HepG2 (cell line): ENCODE data around the gene ZCCHC10. TPM values are rescaled to one million over a fixed set of nuclear protein-coding genes. Genes with fewer than 3 reads are reported as not detected.

ENCODE experiments used
- DPF2 ChIP-seq: sonication (generic); formaldehyde crosslinking; IDR thresholded peaks from 2 replicates; pipeline ENCODE4 v1.4.0; 2020; ENCODE audit warnings: mild to moderate bottlenecking, low read depth, missing genetic modification reagents, borderline replicate concordance
- ELF1 ChIP-seq: sonication (generic); formaldehyde crosslinking; IDR thresholded peaks from 2 replicates; pipeline ENCODE4 v1.4.0; 2020; ENCODE audit warnings: missing genetic modification reagents
- ELF3 ChIP-seq: IDR thresholded peaks from 2 replicates; pipeline ENCODE4 v1.6.1; 2016; ENCODE audit warnings: missing genetic modification reagents, missing compliant biosample characterization
- HOXA3 ChIP-seq: sonication (generic); formaldehyde crosslinking; IDR thresholded peaks from 2 replicates; pipeline ENCODE4 v1.5.0; 2020; ENCODE audit warnings: missing genetic modification reagents
- KMT2B ChIP-seq: IDR thresholded peaks from 2 replicates; pipeline ENCODE4 v1.6.1; 2016; ENCODE audit warnings: missing genetic modification reagents, missing compliant biosample characterization
- NFE2L2 ChIP-seq: fragments of 150-350 bp; IDR thresholded peaks from 2 replicates; pipeline ENCODE4 v1.6.1; 2014; ENCODE audit warnings: low read length
- NONO ChIP-seq, 2 experiments: fragments of 450-650 bp in 1 of 2; sonication (generic) in 1 of 2; formaldehyde crosslinking in 1 of 2; IDR thresholded peaks in 1 of 2; conservative IDR thresholded peaks in 1 of 2; 2 replicates each; pipeline versions ENCODE4 v1.6.1 to v1.8.0; 2017 to 2022; ENCODE audit warnings: mild to moderate bottlenecking in 1 of 2, missing genetic modification reagents in 1 of 2, moderate library complexity in 1 of 2
- ONECUT2 ChIP-seq: sonication (generic); formaldehyde crosslinking; IDR thresholded peaks from 2 replicates; pipeline ENCODE4 v1.4.0; 2020; ENCODE audit warnings: missing genetic modification reagents
- PRPF4 ChIP-seq: fragments of 200-400 bp; formaldehyde crosslinking; IDR thresholded peaks from 2 replicates; pipeline ENCODE4 v1.6.1; 2016; ENCODE audit warnings: low read length, low read depth; ENCODE audit not compliant: poor library complexity, severe bottlenecking
- SIX1 ChIP-seq: sonication (generic); formaldehyde crosslinking; IDR thresholded peaks from 2 replicates; pipeline ENCODE4 v1.4.0; 2020; ENCODE audit warnings: missing genetic modification reagents, borderline replicate concordance
- TP53 ChIP-seq: sonication (generic); formaldehyde crosslinking; conservative IDR thresholded peaks from 2 replicates; pipeline ENCODE4 v1.4.0; 2020; ENCODE audit warnings: missing genetic modification reagents
- ZNF20 ChIP-seq: sonication (generic); formaldehyde crosslinking; IDR thresholded peaks from 2 replicates; pipeline ENCODE4 v1.4.0; 2020; ENCODE audit warnings: mild to moderate bottlenecking, moderate library complexity, missing genetic modification reagents
- ZNF350 ChIP-seq: sonication (generic); formaldehyde crosslinking; IDR thresholded peaks from 2 replicates; pipeline ENCODE4 v1.4.0; 2020; ENCODE audit warnings: mild to moderate bottlenecking, low read depth, missing genetic modification reagents, borderline replicate concordance
- ZNF383 ChIP-seq: sonication (generic); formaldehyde crosslinking; IDR thresholded peaks from 2 replicates; pipeline ENCODE4 v1.4.0; 2020; ENCODE audit warnings: missing genetic modification reagents, mild to moderate bottlenecking, borderline replicate concordance
- ZNF672 ChIP-seq: sonication (generic); formaldehyde crosslinking; IDR thresholded peaks from 2 replicates; pipeline ENCODE4 v1.8.1; 2022; ENCODE audit warnings: missing genetic modification reagents
- ZNF7 ChIP-seq: IDR thresholded peaks from 2 replicates; pipeline ENCODE4 v1.6.1; 2016; ENCODE audit warnings: missing biosample characterization, missing genetic modification reagents
- ZNF724P ChIP-seq: sonication (generic); formaldehyde crosslinking; IDR thresholded peaks from 2 replicates; pipeline ENCODE4 v1.8.0; 2022; ENCODE audit warnings: missing genetic modification reagents, borderline replicate concordance
- ZNF761 ChIP-seq: sonication (generic); formaldehyde crosslinking; conservative IDR thresholded peaks from 2 replicates; pipeline ENCODE4 v1.4.0; 2020; ENCODE audit warnings: mild to moderate bottlenecking, missing genetic modification reagents
- polyA plus RNA-seq, 8 experiments: library from polyadenylated mRNA; depleted of rRNA in 3 of 8; stranded (reverse) in 7 of 8; unstranded in 1 of 8; fragments of >200 nt; fragmentation: Illumina TruSeq in 4 of 8; extraction: Trizol in 4 of 8; gene quantifications; 2 replicates each; pipeline versions ENCODE4 v1.2.1 to v1.2.3, GENCODE V29; 2011 to 2016; ENCODE audit warnings: low read depth in 4 of 8, missing spikeins in 1 of 8, mixed read lengths in 1 of 8; ENCODE audit not compliant: insufficient read depth in 1 of 8
- total RNA-seq, 5 experiments: library from RNA; depleted of rRNA; stranded (reverse); fragments of >200 nt; fragmentation: Illumina TruSeq; extraction: Trizol; gene quantifications; 2 replicates each; pipeline ENCODE4 v1.2.3, GENCODE V29; 2016; ENCODE audit warnings: low read depth in 1 of 5
- TF ChIP-seq, protein P1 (sequence below): sonication (generic); formaldehyde crosslinking; IDR thresholded peaks from 2 replicates; pipeline ENCODE4 v1.4.0; 2020; ENCODE audit warnings: missing genetic modification reagents
- TF ChIP-seq, protein P2 (sequence below): sonication (generic); IDR thresholded peaks from 2 replicates; pipeline ENCODE4 v1.6.1; 2016; ENCODE audit warnings: low read depth, borderline replicate concordance
- TF ChIP-seq, protein P3 (sequence below): sonication (generic); formaldehyde crosslinking; IDR thresholded peaks from 2 replicates; pipeline ENCODE4 v1.4.0; 2020; ENCODE audit warnings: missing genetic modification reagents, borderline replicate concordance

Gene ZCCHC10
- total and polyA plus RNA-seq, 2 of the 13 experiments (the other 11 are each of a cell fraction or from before 2014, with no cell fraction given): 40.7 to 48.2 TPM

DNA sequence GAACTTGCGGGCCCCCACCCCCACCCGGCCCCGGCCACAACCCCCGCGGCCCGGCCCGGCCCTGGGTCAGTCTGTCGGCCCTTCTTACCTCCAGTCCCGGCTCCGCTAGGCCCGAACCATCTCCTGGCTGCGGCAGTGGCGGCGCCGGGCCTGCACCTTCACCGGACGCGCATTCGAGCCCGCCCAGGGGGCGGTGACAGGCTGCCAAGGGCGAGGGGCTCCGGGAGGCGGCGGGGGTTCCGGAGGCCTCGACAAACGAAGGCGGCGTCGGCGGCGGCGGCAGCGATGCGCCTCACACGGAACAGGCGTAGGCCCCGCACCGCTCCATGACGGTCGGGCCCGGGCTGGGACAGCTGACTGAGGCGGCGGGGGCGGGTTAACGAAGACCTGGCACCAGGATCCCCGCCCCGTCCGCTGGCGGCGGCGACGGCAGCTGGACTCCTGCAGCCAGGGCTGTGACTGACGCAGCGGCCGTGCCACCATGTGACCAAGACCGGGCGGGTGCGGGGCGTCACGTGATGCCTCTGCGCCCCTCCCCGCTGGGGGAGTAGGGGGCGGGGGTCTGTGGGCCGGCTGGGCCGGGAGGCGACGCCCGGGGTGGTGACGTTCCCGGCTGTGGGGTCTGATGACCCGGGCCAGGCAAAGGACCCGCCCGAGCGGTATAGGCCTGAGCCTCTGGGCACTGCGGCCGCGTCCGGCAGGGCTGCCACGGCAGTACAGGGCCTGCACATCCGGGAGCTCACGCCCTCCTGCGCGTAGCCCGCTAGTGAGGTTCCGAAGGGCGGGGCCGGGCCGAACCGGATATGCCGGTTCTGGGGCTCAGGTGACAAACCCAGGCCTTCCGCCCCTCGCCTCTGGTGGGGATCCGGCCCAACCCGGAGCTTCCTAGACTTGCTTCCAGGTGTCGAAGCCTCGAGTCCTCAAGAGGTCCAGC lies 62.9 kb downstream of the ZCCHC10 start, which contains the start of gene AFF4 (continued):
- TF ChIP-seq, protein P1, sequence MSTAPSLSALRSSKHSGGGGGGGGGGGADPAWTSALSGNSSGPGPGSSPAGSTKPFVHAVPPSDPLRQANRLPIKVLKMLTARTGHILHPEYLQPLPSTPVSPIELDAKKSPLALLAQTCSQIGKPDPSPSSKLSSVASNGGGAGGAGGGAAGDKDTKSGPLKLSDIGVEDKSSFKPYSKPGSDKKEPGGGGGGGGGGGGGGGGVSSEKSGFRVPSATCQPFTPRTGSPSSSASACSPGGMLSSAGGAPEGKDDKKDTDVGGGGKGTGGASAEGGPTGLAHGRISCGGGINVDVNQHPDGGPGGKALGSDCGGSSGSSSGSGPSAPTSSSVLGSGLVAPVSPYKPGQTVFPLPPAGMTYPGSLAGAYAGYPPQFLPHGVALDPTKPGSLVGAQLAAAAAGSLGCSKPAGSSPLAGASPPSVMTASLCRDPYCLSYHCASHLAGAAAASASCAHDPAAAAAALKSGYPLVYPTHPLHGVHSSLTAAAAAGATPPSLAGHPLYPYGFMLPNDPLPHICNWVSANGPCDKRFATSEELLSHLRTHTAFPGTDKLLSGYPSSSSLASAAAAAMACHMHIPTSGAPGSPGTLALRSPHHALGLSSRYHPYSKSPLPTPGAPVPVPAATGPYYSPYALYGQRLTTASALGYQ (CRISPR knock-in tag): peak; percentile 51; the same call in 1 of the 2 replicates
- TF ChIP-seq ZNF761 (peak; percentile 52; the same call in 1 of the 2 replicates), DPF2 (CRISPR knock-in tag) (0 out of 2 replicates have a peak, but pooled peaks have one; percentile 35), ONECUT2 (CRISPR knock-in tag) (no peak), NFE2L2 (no peak), TP53 (CRISPR knock-in tag) (no peak), ZNF20 (no peak), ZNF350 (CRISPR knock-in tag) (peak; percentile 69), SIX1 (CRISPR knock-in tag) (peak; percentile 43; the same call in 1 of the 2 replicates), PRPF4 (no peak), ELF1 (CRISPR knock-in tag) (peak; percentile 71), ZNF724P (CRISPR knock-in tag) (peak; percentile 92), ELF3 (peak; percentile 56; the same call in 1 of the 2 replicates), ZNF672 (no peak), NONO (IDR thresholded peaks at IDR 0.05) (no peak), NONO (CRISPR knock-in tag; conservative IDR thresholded peaks at IDR 0.05) (peak; percentile 76), ZNF383 (CRISPR knock-in tag) (0 out of 2 replicates have a peak, but pooled peaks have one; percentile 63), ZNF7 (no peak), HOXA3 (CRISPR knock-in tag) (peak; percentile 90), KMT2B (CRISPR knock-in tag) (peak; percentile 88)
- TF ChIP-seq, protein P2, sequence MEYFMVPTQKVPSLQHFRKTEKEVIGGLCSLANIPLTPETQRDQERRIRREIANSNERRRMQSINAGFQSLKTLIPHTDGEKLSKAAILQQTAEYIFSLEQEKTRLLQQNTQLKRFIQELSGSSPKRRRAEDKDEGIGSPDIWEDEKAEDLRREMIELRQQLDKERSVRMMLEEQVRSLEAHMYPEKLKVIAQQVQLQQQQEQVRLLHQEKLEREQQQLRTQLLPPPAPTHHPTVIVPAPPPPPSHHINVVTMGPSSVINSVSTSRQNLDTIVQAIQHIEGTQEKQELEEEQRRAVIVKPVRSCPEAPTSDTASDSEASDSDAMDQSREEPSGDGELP: peak; percentile 95; the same call in 1 of the 2 replicates
- TF ChIP-seq, protein P3, sequence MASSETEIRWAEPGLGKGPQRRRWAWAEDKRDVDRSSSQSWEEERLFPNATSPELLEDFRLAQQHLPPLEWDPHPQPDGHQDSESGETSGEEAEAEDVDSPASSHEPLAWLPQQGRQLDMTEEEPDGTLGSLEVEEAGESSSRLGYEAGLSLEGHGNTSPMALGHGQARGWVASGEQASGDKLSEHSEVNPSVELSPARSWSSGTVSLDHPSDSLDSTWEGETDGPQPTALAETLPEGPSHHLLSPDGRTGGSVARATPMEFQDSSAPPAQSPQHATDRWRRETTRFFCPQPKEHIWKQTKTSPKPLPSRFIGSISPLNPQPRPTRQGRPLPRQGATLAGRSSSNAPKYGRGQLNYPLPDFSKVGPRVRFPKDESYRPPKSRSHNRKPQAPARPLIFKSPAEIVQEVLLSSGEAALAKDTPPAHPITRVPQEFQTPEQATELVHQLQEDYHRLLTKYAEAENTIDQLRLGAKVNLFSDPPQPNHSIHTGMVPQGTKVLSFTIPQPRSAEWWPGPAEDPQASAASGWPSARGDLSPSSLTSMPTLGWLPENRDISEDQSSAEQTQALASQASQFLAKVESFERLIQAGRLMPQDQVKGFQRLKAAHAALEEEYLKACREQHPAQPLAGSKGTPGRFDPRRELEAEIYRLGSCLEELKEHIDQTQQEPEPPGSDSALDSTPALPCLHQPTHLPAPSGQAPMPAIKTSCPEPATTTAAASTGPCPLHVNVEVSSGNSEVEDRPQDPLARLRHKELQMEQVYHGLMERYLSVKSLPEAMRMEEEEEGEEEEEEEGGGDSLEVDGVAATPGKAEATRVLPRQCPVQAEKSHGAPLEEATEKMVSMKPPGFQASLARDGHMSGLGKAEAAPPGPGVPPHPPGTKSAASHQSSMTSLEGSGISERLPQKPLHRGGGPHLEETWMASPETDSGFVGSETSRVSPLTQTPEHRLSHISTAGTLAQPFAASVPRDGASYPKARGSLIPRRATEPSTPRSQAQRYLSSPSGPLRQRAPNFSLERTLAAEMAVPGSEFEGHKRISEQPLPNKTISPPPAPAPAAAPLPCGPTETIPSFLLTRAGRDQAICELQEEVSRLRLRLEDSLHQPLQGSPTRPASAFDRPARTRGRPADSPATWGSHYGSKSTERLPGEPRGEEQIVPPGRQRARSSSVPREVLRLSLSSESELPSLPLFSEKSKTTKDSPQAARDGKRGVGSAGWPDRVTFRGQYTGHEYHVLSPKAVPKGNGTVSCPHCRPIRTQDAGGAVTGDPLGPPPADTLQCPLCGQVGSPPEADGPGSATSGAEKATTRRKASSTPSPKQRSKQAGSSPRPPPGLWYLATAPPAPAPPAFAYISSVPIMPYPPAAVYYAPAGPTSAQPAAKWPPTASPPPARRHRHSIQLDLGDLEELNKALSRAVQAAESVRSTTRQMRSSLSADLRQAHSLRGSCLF (CRISPR knock-in tag): peak; percentile 89; the same call in 1 of the 2 replicates
